Lower leg skin (tissue), 4 donors: Measurements from ENCODE around the gene MBD5. TPM values are rescaled to one million over a fixed set of nuclear protein-coding genes. Genes with fewer than 3 reads are reported as not detected.
"Not testable (repeated sequence)": the region's sequence is repeated elsewhere in the genome, so short reads cannot be mapped to it uniquely, and the experiment has no call there.

ENCODE experiments used
- DNase-seq, 2 donors: peaks; one replicate each; pipeline ENCODE4 v3.0.0-alpha.2; 2019; ENCODE audit warnings: low spot score in 2 of 2
- H3K4me3 ChIP-seq: fragments of 200-600 bp; sonication (generic); 2 replicates; pipeline ENCODE4 v1.5.1; 2017; ENCODE audit warnings: mild to moderate bottlenecking, low read depth; ENCODE audit not compliant: poor library complexity, severe bottlenecking
- POLR2A ChIP-seq, 2 donors: fragments of 450-650 bp; IDR thresholded peaks; one replicate each; pipeline ENCODE4 v1.6.1; 2016 to 2017; ENCODE audit warnings: antibody characterized with exemption in 2 of 2, mild to moderate bottlenecking in 1 of 2, moderate library complexity in 1 of 2
- WGBS, 2 donors: methylation state at CpG; one replicate each; pipeline ENCODE4 v1.1.5; 2018; 5-methylcytosine and 5-hydroxymethylcytosine counted together
- intact Hi-C: fragments of 100-400 bp; cut with DNase I; formaldehyde crosslinking; loops from one replicate; pipeline ENCODE4 v1.15.0; 2023; ENCODE audit warnings: low total_unique reads
- total RNA-seq, 4 donors: library from RNA; depleted of rRNA; stranded (reverse); fragments of >200 nt; gene quantifications; one replicate each; pipeline ENCODE4 v1.1.0, GENCODE V29; 2016
- TF ChIP-seq, protein P1 (sequence below), 3 donors: fragments of 450-650 bp; IDR thresholded peaks; one replicate each; pipeline ENCODE4 v1.5.1; 2016; ENCODE audit warnings: antibody characterized with exemption in 3 of 3, mild to moderate bottlenecking in 3 of 3, moderate library complexity in 2 of 3

The MBD5 gene
- total RNA-seq, 4 donors from 2014 or later, result 13.5 to 22.3 (median 17.4) TPM

GRCh38 chr2:147989809-147990403, 31.0 kb upstream of the MBD5 start:
- intact Hi-C loops, result no loop called here
- no peak for DNase-seq
- 63 to 66% methylated on average over 4 of the region's 4 CpGs for WGBS, 2 donors
- no peak overlapping the region for H3K4me3 ChIP-seq
- no peak for TF ChIP-seq POLR2A (IDR thresholded peaks at IDR 0.05)
- TF ChIP-seq, protein P1, sequence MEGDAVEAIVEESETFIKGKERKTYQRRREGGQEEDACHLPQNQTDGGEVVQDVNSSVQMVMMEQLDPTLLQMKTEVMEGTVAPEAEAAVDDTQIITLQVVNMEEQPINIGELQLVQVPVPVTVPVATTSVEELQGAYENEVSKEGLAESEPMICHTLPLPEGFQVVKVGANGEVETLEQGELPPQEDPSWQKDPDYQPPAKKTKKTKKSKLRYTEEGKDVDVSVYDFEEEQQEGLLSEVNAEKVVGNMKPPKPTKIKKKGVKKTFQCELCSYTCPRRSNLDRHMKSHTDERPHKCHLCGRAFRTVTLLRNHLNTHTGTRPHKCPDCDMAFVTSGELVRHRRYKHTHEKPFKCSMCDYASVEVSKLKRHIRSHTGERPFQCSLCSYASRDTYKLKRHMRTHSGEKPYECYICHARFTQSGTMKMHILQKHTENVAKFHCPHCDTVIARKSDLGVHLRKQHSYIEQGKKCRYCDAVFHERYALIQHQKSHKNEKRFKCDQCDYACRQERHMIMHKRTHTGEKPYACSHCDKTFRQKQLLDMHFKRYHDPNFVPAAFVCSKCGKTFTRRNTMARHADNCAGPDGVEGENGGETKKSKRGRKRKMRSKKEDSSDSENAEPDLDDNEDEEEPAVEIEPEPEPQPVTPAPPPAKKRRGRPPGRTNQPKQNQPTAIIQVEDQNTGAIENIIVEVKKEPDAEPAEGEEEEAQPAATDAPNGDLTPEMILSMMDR (IDR thresholded peaks at IDR 0.05), result no peak

GRCh38 chr2:147994965-147995364, 25.9 kb upstream of the MBD5 start:
- DNase-seq, intact Hi-C loops, H3K4me3 ChIP-seq: not testable (repeated sequence)
- WGBS, 2 donors, result 94 to 98% methylated on average over 7 of the region's 7 CpGs

DNA sequence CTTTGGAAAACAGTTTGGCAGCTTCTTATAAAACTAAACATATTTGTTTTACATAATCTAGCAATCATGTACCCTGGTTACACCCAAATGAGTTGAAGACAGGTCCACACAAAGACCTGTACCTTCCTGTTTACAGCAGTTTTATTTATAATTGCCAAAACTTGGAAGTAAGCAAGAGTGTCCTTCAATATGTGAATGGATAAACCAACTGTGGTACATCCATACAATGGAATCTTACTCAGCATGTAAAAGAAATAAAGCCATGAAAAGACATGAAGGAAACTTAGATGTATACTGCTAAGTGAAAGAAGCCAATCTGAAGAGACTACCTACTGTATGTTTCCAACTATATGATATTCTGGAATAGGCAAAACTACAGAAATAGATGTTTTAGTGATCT, 24.1 kb upstream of the MBD5 start:
- TF ChIP-seq, protein P1 (IDR thresholded peaks at IDR 0.05), result no peak
- DNase-seq, result no peak
- H3K4me3 ChIP-seq, result no peak overlapping the region
- intact Hi-C loops, result no loop called here

GRCh38 chr2:147998203-147998602, 22.7 kb upstream of the MBD5 start:
- TF ChIP-seq POLR2A (IDR thresholded peaks at IDR 0.05), result no peak
- TF ChIP-seq, protein P1 (IDR thresholded peaks at IDR 0.05), result no peak
- WGBS, 2 donors, result 88 to 95% methylated on average over 4 of the region's 4 CpGs
- H3K4me3 ChIP-seq, result no peak overlapping the region
- no peak for DNase-seq
- intact Hi-C loops, result no loop called here

- no peak for DNase-seq
- WGBS, 2 donors, result 59 to 60% methylated on average over 2 of the region's 2 CpGs
- no peak for TF ChIP-seq POLR2A (IDR thresholded peaks at IDR 0.05)
- TF ChIP-seq, protein P1 (IDR thresholded peaks at IDR 0.05), result no peak
- intact Hi-C loops, result no loop called here
- H3K4me3 ChIP-seq, result no peak overlapping the region
These were observed 21.8 kb upstream of the MBD5 start for GRCh38 chr2:147999126-147999525.

- DNase-seq, result no peak
- intact Hi-C loops, result no loop called here
- no peak overlapping the region for H3K4me3 ChIP-seq
- TF ChIP-seq, protein P1 (IDR thresholded peaks at IDR 0.05), result no peak
- TF ChIP-seq POLR2A (IDR thresholded peaks at IDR 0.05), result no peak
- WGBS, 2 donors, result 81 to 94% methylated on average over 1 of the region's 1 CpG
These were observed 20.8 kb upstream of the MBD5 start for GRCh38 chr2:148000095-148000494.

DNA sequence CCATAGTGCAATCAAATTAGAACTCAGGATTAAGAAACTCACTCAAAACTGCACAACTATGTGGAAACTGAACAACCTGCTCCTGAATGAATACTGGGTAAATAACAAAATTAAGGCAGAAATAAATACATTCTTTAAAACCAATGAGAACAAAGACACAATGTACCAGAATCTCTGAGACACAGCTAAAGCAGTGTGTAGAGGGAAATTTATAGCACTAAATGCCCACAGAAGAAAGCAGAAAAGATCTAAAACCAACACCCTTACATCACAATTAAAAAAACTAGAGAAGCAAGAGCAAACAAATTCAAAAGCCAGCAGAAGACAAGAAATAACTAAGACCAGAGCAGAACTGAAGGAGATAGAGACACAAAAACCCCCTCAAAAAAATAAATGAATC, 18.5 kb upstream of the MBD5 start:
- DNase-seq, intact Hi-C loops, H3K4me3 ChIP-seq: not testable (repeated sequence)
